HL-60 (cell line): ENCODE results near the gene CSN3.

Experiments
- DNase-seq, 2 experiments: peaks; one replicate each; pipeline ENCODE4 v3.0.0-alpha.2; 2010 to 2020; ENCODE audit warnings: low read depth in 1 of 2, low spot score in 1 of 2
- H3K27ac ChIP-seq: fragments of 250-450 bp; sonication (Bioruptor Pico); replicated peaks from 2 replicates; pipeline ENCODE4 v1.5.1; 2020; ENCODE audit warnings: mild to moderate bottlenecking, moderate library complexity
- H3K27me3 ChIP-seq: fragments of 250-450 bp; sonication (Bioruptor Pico); 2 replicates; pipeline ENCODE4 v1.5.1; 2021; ENCODE audit warnings: mild to moderate bottlenecking, moderate library complexity; ENCODE audit not compliant: insufficient read depth, poor library complexity, severe bottlenecking
- H3K4me3 ChIP-seq: replicated peaks from 2 replicates; pipeline ENCODE4 v1.5.1; 2011; ENCODE audit warnings: mild to moderate bottlenecking, control low read depth, low read length; ENCODE audit not compliant: insufficient read depth
- GABPA ChIP-seq: IDR thresholded peaks from 2 replicates; pipeline ENCODE4 v1.6.1; 2012; ENCODE audit warnings: low read depth
- POLR2AphosphoS5 ChIP-seq: IDR thresholded peaks from 2 replicates; pipeline ENCODE4 v1.6.1; 2012; ENCODE audit warnings: low read depth
- SPI1 ChIP-seq: IDR thresholded peaks from 2 replicates; pipeline ENCODE4 v1.6.1; 2012; ENCODE audit warnings: low read depth, mild to moderate bottlenecking, borderline replicate concordance
- TF ChIP-seq, protein P1 (sequence below): IDR thresholded peaks from one replicate; pipeline ENCODE4 v1.5.1; 2011; ENCODE audit warnings: low read length, control low read depth, inconsistent platforms; ENCODE audit not compliant: insufficient read depth
- TF ChIP-seq, protein P2 (sequence below): IDR thresholded peaks from 2 replicates; pipeline ENCODE4 v1.6.1; 2012; ENCODE audit warnings: low read depth; ENCODE audit not compliant: insufficient replicate concordance

CSN3 gene

DNA sequence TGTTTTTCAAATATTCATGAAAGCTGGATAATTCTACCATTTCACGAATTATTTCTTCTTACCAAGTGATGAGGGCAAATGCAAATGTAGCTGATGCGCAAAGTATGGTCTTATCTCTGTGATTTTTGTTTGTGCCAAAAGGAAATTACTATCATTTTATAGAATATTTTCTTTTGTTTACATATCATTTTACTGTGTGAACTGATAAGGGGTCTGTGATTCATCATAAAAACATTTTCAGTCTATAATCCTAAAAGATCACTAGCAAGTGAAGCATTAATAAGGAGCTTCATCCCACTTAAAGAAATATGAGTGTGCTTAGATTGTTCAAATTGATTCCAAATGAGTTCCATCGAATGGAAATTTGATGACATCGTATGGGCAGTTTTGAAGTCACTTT lies 694 bp downstream of the CSN3 start:
- Histone ChIP-seq H3K27me3 (no peaks in the 10 kb centered on the region), H3K4me3 (no peak overlapping the region), H3K27ac (no peak overlapping the region)
- TF ChIP-seq GABPA (no peak), SPI1 (no peak), POLR2AphosphoS5 (no peak)
- TF ChIP-seq, protein P1, sequence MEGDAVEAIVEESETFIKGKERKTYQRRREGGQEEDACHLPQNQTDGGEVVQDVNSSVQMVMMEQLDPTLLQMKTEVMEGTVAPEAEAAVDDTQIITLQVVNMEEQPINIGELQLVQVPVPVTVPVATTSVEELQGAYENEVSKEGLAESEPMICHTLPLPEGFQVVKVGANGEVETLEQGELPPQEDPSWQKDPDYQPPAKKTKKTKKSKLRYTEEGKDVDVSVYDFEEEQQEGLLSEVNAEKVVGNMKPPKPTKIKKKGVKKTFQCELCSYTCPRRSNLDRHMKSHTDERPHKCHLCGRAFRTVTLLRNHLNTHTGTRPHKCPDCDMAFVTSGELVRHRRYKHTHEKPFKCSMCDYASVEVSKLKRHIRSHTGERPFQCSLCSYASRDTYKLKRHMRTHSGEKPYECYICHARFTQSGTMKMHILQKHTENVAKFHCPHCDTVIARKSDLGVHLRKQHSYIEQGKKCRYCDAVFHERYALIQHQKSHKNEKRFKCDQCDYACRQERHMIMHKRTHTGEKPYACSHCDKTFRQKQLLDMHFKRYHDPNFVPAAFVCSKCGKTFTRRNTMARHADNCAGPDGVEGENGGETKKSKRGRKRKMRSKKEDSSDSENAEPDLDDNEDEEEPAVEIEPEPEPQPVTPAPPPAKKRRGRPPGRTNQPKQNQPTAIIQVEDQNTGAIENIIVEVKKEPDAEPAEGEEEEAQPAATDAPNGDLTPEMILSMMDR: no peak
- TF ChIP-seq, protein P2, sequence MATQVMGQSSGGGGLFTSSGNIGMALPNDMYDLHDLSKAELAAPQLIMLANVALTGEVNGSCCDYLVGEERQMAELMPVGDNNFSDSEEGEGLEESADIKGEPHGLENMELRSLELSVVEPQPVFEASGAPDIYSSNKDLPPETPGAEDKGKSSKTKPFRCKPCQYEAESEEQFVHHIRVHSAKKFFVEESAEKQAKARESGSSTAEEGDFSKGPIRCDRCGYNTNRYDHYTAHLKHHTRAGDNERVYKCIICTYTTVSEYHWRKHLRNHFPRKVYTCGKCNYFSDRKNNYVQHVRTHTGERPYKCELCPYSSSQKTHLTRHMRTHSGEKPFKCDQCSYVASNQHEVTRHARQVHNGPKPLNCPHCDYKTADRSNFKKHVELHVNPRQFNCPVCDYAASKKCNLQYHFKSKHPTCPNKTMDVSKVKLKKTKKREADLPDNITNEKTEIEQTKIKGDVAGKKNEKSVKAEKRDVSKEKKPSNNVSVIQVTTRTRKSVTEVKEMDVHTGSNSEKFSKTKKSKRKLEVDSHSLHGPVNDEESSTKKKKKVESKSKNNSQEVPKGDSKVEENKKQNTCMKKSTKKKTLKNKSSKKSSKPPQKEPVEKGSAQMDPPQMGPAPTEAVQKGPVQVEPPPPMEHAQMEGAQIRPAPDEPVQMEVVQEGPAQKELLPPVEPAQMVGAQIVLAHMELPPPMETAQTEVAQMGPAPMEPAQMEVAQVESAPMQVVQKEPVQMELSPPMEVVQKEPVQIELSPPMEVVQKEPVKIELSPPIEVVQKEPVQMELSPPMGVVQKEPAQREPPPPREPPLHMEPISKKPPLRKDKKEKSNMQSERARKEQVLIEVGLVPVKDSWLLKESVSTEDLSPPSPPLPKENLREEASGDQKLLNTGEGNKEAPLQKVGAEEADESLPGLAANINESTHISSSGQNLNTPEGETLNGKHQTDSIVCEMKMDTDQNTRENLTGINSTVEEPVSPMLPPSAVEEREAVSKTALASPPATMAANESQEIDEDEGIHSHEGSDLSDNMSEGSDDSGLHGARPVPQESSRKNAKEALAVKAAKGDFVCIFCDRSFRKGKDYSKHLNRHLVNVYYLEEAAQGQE: no peak
- DNase-seq: no peak

DNA sequence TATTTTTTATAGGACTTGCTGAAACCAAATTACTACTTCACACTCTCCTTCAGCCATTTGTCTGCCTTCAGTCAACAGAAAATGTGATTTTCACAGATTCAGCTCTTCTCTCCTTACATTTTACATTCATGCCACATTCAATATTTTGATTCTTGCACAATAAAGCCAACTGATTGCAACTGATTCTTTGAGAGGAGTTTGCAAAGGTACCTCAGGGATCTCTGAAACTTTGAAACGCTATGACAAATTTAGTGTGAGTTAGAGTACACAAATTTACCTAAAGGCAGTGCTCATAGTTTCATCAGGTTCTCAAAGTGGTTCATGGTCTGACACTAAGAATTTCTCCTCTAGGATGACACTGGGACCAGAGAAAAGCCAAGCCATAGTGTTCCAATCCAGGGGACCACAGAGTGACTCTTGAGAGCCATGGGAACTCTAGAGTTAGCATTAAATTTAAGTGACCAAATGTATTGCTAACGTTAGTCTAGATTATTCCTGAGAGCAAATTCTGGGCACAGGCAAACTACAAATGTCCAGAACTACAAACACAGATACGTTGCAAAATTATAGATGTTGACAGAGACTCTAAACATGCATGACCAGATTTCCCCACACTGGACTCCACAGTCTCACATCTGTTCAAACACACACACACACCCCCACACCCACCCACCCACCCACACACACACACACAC lies 9.0 kb downstream of the CSN3 start:
- DNase-seq: no peak
- H3K4me3 ChIP-seq: no peak overlapping the region
- no peaks in the 10 kb centered on the region for H3K27me3 ChIP-seq
- H3K27ac ChIP-seq: no peak overlapping the region
- TF ChIP-seq SPI1: no peak
- TF ChIP-seq POLR2AphosphoS5: no peak
- TF ChIP-seq, protein P2: no peak
- TF ChIP-seq GABPA: no peak
- TF ChIP-seq, protein P1: no peak

DNA sequence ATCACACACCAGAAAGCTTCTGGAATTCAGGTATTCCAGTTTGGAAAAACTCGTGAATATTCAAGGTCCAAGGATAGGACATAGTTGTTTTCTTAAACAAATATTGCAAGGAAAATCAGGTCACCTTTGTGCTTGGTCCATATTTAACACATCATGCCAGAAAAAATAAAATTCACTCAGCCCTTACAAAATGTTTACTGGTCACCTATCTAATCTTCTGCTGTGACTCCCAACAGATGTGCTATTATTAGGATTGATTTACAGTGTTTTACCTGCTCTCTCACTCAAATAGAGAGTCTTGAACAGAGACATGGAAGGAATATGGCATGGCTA lies 9.5 kb downstream of the CSN3 start:
- no peak for DNase-seq
- H3K27ac ChIP-seq: no peak overlapping the region
- no peak overlapping the region for H3K4me3 ChIP-seq
- TF ChIP-seq GABPA: no peak
- TF ChIP-seq SPI1: no peak
- TF ChIP-seq, protein P1: no peak
- TF ChIP-seq, protein P2: no peak
- TF ChIP-seq POLR2AphosphoS5: no peak
- no peaks in the 10 kb centered on the region for H3K27me3 ChIP-seq
